Left ventricle myocardium inferior (tissue), 1 donor: ENCODE measurements around the gene GGTLC1. TPM values are rescaled to one million over a fixed set of nuclear protein-coding genes. Genes with fewer than 3 reads are reported as not detected.
A peak's percentile ranks its signal among the peaks of the same experiment; 100 is the strongest.
"Not testable (repeated sequence)": the region's sequence is repeated elsewhere in the genome, so short reads cannot be mapped to it uniquely, and the experiment has no call there.

Experiments
- DNase-seq: peaks from one replicate; pipeline ENCODE4 v3.0.0-alpha.2; 2020
- H3K27ac ChIP-seq: fragments of 200-600 bp; replicated peaks from 2 replicates; pipeline ENCODE4 v1.8.0; 2021
- H3K27me3 ChIP-seq: fragments of 200-600 bp; 2 replicates; pipeline ENCODE4 v1.8.0; 2021; ENCODE audit warnings: low read depth
- H3K36me3 ChIP-seq: fragments of 200-600 bp; 2 replicates; pipeline ENCODE4 v1.8.0; 2021
- H3K4me1 ChIP-seq: fragments of 200-600 bp; 2 replicates; pipeline ENCODE4 v1.8.0; 2021
- H3K4me3 ChIP-seq: fragments of 200-600 bp; 2 replicates; pipeline ENCODE4 v1.8.0; 2021; ENCODE audit warnings: mild to moderate bottlenecking, moderate library complexity
- H3K9me3 ChIP-seq: fragments of 200-600 bp; replicated peaks from 2 replicates; pipeline ENCODE4 v1.8.0; 2021
- intact Hi-C: fragments of 100-400 bp; cut with micrococcal nuclease; formaldehyde crosslinking; loops from one replicate; pipeline ENCODE4 v1.11.0; 2022
- total RNA-seq: library from RNA; stranded (reverse); fragmentation: NEBNext Ultra II Directional; extraction: Animal tissue kit (Norgen Biotek cat#: 25700); gene quantifications from one replicate; pipeline ENCODE4 v1.2.1, GENCODE V29; 2021
- TF ChIP-seq, protein P1 (sequence below): fragments of 200-600 bp; IDR thresholded peaks from 2 replicates; pipeline ENCODE4 v1.8.0; 2021; ENCODE audit warnings: antibody characterized with exemption, mild to moderate bottlenecking, borderline replicate concordance
- donor health status: DM: no; HTN: yes; CAD: no; lungs with severe emphysema.

GGTLC1 gene
- total RNA-seq, 1 donor from 2014 or later: not detected

GRCh38 chr20:23995905-23996666 lies 7.5 kb upstream of the GGTLC1 start:
- TF ChIP-seq, protein P1, sequence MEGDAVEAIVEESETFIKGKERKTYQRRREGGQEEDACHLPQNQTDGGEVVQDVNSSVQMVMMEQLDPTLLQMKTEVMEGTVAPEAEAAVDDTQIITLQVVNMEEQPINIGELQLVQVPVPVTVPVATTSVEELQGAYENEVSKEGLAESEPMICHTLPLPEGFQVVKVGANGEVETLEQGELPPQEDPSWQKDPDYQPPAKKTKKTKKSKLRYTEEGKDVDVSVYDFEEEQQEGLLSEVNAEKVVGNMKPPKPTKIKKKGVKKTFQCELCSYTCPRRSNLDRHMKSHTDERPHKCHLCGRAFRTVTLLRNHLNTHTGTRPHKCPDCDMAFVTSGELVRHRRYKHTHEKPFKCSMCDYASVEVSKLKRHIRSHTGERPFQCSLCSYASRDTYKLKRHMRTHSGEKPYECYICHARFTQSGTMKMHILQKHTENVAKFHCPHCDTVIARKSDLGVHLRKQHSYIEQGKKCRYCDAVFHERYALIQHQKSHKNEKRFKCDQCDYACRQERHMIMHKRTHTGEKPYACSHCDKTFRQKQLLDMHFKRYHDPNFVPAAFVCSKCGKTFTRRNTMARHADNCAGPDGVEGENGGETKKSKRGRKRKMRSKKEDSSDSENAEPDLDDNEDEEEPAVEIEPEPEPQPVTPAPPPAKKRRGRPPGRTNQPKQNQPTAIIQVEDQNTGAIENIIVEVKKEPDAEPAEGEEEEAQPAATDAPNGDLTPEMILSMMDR: peak; percentile 77
- H3K27me3 ChIP-seq: peaks cover 38% of the 10 kb centered on the region

DNA sequence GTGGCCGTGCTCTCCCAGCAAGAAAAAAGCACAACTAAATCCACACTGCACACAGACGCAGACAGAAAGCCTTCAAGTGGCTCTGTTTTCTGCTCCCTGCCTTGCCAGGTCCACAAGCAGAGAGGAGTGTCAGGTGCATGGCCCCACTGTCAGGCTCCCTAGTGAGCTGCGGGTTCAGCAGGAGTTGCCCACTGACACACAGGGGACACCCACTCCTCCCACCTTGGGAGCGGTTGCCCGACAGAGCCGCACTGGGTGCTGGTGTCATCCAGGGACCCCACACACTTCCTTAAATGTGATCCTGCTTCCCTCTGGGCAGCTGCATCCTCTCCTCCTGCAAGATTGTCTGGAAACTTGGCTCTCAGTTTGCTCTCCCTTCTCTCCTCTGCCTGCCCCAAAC lies 6.7 kb upstream of the GGTLC1 start:
- H3K9me3 ChIP-seq, H3K27ac ChIP-seq, H3K36me3 ChIP-seq, H3K4me3 ChIP-seq, H3K4me1 ChIP-seq, intact Hi-C loops, DNase-seq: not testable (repeated sequence)
- peaks cover 30% of the 10 kb centered on the region for H3K27me3 ChIP-seq

More at GRCh38 chr20:23995905-23996666, 7.5 kb upstream of the GGTLC1 start:
- peak; percentile 44 for DNase-seq
- H3K4me1 ChIP-seq: no peaks in the 10 kb centered on the region
- intact Hi-C loops: no loop called here
- H3K36me3 ChIP-seq: no peaks in the 10 kb centered on the region
- no peaks in the 10 kb centered on the region for H3K9me3 ChIP-seq
- no peak overlapping the region for H3K27ac ChIP-seq
- no peak overlapping the region for H3K4me3 ChIP-seq

GRCh38 chr20:23994001-23994633 lies 5.5 kb upstream of the GGTLC1 start:
- H3K27ac ChIP-seq, intact Hi-C loops, DNase-seq: not testable (repeated sequence)

DNA sequence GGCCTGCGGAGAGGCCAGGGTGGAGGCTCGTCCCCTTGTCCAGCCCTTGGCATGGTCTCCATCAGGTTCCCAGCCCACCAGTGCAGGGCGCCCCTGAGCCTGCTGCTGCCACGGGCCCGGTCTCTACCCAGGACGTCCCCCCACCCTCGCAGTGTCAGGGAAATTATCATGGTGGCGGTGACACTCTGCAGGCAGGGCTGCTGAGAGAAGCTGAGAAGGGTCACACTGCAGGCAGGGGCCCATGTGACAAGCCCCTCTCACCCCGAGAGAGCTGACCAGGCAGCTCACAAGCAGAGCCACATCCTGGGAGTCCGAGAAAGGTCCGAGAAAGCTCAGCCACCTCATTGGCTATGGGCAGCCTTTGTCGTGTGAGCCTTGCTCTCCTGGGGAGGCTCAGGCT lies 4.9 kb upstream of the GGTLC1 start:
- H3K4me3 ChIP-seq, H3K36me3 ChIP-seq, H3K9me3 ChIP-seq, H3K4me1 ChIP-seq, H3K27ac ChIP-seq, intact Hi-C loops, DNase-seq: not testable (repeated sequence)
- peaks cover 13% of the 10 kb centered on the region for H3K27me3 ChIP-seq

More at GRCh38 chr20:23994001-23994633, 5.5 kb upstream of the GGTLC1 start:
- not testable (repeated sequence) for H3K9me3 ChIP-seq, H3K4me1 ChIP-seq, H3K36me3 ChIP-seq, H3K4me3 ChIP-seq
- H3K27me3 ChIP-seq: peaks cover 19% of the 10 kb centered on the region

GRCh38 chr20:23990296-23990695 lies 1.7 kb upstream of the GGTLC1 start:
- intact Hi-C loops, H3K4me3 ChIP-seq, H3K36me3 ChIP-seq, H3K27me3 ChIP-seq, H3K4me1 ChIP-seq, H3K9me3 ChIP-seq, DNase-seq, H3K27ac ChIP-seq: not testable (repeated sequence)

DNA sequence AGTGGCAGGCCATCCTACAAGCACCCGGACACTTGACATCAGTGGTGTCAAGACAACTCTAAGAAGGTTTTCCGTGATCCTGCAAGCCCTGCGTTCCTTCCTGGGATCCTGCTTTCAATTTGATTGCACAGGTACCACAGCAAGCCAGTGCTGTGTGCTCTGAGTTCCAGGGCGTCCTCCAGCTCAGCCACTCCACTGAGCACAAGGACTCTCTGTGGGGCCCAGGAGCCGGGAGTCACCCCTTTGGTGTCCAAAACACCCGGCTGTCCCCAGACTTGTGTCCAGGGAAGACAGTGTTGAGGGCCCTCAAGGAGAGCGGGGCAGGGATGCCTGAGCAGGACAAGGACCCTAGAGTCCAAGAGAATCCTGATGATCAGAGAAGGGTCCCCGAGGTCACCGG lies 387 bp upstream of the GGTLC1 start:
- intact Hi-C loops, H3K27me3 ChIP-seq, H3K27ac ChIP-seq, H3K4me1 ChIP-seq, H3K4me3 ChIP-seq, DNase-seq, H3K9me3 ChIP-seq, H3K36me3 ChIP-seq: not testable (repeated sequence)

GRCh38 chr20:23986716-23987115 lies 1.9 kb downstream of the GGTLC1 start:
- H3K9me3 ChIP-seq, H3K4me3 ChIP-seq, DNase-seq, H3K4me1 ChIP-seq, H3K36me3 ChIP-seq, H3K27me3 ChIP-seq, intact Hi-C loops, H3K27ac ChIP-seq: not testable (repeated sequence)

- H3K4me1 ChIP-seq, DNase-seq, H3K27ac ChIP-seq, H3K9me3 ChIP-seq, H3K4me3 ChIP-seq, H3K36me3 ChIP-seq, H3K27me3 ChIP-seq, intact Hi-C loops: not testable (repeated sequence)
Observed at GRCh38 chr20:23986310-23986709, 2.3 kb downstream of the GGTLC1 start.

- intact Hi-C loops, H3K36me3 ChIP-seq, H3K4me1 ChIP-seq, H3K27me3 ChIP-seq, H3K9me3 ChIP-seq, H3K4me3 ChIP-seq, H3K27ac ChIP-seq, DNase-seq: not testable (repeated sequence)
Observed at GRCh38 chr20:23985790-23986225, 2.8 kb downstream of the GGTLC1 start.

DNA sequence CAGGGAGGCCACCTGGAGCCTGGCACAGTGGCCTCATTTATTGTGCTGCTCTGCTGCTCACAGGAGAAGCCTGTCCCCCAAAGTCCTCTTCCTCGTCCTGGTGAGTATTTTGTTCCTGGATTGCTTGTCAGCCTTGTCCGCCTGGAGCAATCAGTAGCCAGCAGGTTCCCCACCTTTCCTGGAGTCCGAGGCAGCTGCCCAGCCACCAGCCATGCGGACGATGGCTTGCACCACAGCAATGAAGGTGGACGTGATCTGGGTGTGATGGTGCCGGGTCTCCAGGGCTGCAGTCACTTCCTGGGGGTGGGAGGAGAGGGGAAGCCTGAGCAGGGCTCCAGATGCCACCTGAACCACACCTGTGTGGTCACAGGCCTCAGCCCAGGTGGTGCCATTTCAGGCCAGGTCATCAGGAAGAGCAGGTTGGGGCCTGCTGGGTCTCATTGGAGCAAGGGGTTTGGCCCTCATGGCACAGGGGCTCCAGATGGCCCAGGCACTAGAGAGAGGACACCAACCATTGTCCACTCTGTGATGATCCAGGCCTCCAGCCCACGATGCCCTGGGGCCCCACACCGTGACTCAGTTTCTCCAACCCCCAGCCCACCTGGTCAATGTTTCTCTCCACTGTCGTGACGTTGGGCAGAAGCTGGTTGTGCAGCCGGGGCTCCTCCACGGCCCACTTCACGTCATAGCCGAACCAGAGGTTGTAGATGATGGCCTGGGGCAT lies 3.4 kb downstream of the GGTLC1 start:
- H3K4me3 ChIP-seq, H3K36me3 ChIP-seq, H3K27me3 ChIP-seq, H3K9me3 ChIP-seq, intact Hi-C loops, DNase-seq, H3K4me1 ChIP-seq, H3K27ac ChIP-seq: not testable (repeated sequence)
